ENCODE results near the gene FANCM.

- TF ChIP-seq CTCF (IDR thresholded peaks at IDR 0.05) (no peak), POLR2A (IDR thresholded peaks at IDR 0.05) (no peak)
Measured at GRCh38 chr14:45140661-45141187, 5.0 kb downstream of the FANCM start.
